Cardiac fibroblast (primary cell): ENCODE measurements around the gene TUSC2.

Experiments used
- DNase-seq, 2 donors: peaks; one replicate each; pipeline versions ENCODE4 v3.0.0 to v3.0.0-alpha.2; 2010; ENCODE audit warnings: low read depth in 2 of 2
- H3K4me3 ChIP-seq, 2 donors: replicated peaks in 1 of 2; 1 replicate in 1 of 2; 2 replicates in 1 of 2; pipeline ENCODE4 v1.5.1; 2011; ENCODE audit warnings: low read depth in 2 of 2, low read length in 2 of 2, mild to moderate bottlenecking in 2 of 2, moderate library complexity in 1 of 2
- TF ChIP-seq, protein P1 (sequence below): IDR thresholded peaks from one replicate; pipeline ENCODE4 v1.5.1; 2011; ENCODE audit warnings: low read depth, mild to moderate bottlenecking, low read length, inconsistent platforms

TUSC2 gene

GRCh38 chr3:50354850-50355249 is 26.8 kb upstream of the TUSC2 start:
- no peak for DNase-seq
- H3K4me3 ChIP-seq = no peak overlapping the region
- TF ChIP-seq, protein P1, sequence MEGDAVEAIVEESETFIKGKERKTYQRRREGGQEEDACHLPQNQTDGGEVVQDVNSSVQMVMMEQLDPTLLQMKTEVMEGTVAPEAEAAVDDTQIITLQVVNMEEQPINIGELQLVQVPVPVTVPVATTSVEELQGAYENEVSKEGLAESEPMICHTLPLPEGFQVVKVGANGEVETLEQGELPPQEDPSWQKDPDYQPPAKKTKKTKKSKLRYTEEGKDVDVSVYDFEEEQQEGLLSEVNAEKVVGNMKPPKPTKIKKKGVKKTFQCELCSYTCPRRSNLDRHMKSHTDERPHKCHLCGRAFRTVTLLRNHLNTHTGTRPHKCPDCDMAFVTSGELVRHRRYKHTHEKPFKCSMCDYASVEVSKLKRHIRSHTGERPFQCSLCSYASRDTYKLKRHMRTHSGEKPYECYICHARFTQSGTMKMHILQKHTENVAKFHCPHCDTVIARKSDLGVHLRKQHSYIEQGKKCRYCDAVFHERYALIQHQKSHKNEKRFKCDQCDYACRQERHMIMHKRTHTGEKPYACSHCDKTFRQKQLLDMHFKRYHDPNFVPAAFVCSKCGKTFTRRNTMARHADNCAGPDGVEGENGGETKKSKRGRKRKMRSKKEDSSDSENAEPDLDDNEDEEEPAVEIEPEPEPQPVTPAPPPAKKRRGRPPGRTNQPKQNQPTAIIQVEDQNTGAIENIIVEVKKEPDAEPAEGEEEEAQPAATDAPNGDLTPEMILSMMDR = no peak

DNA sequence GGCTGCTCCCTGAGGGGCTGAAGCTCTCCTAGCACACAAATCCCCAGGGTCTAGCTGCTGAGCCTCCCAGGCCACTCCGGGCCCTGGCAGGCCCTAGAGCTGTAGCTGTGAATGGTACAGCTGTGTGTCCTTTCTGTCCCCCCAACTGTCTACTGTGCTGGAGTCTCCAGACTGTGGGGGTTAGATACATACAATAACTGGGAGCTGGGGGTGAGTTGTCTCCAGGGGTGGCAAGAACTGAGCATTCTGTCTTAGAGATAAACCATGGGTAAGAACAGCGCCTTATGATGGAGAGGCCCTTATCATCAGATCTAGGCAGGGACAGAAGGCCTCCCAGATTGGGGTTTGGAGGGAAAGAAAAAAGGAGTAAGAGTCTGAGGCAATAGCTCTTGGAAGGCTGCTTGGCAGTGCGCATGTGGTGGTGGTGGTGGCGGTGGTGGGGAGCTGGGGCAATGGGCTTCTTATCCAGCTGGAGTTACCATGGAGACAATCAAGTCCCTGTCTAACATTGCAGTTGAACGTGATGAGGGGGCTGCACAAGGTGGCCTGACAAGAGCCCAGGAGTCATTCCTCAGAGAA is 26.3 kb upstream of the TUSC2 start:
- DNase-seq = no peak
- TF ChIP-seq, protein P1 = no peak
- no peak overlapping the region for H3K4me3 ChIP-seq

- DNase-seq = no peak
- H3K4me3 ChIP-seq = no peak overlapping the region
- TF ChIP-seq, protein P1 = no peak
Measured at GRCh38 chr3:50353245-50354004, 25.4 kb upstream of the TUSC2 start.

GRCh38 chr3:50352781-50353180 is 24.8 kb upstream of the TUSC2 start:
- TF ChIP-seq, protein P1 = peak; percentile 29
- H3K4me3 ChIP-seq = no peak overlapping the region
- DNase-seq = peak in 1 of 2 donors; percentile 56

- TF ChIP-seq, protein P1 = no peak
- DNase-seq = no peak
- peak overlapping the region; percentile 80 to 98 for H3K4me3 ChIP-seq
Measured at GRCh38 chr3:50351323-50351697, 23.3 kb upstream of the TUSC2 start.

- peak within 1 kb of the TSS; percentile 80 to 98 for H3K4me3 ChIP-seq
- peak; percentile 92 to 93 for DNase-seq
- TF ChIP-seq, protein P1 = no peak
Measured at GRCh38 chr3:50350527-50351322, 22.7 kb upstream of the TUSC2 start, which contains the start of the genes CYB561D2 and NPRL2. Gene CYB561D2, plus strand, starts transcription at chr3:50350862. Its CDS starts 572 bp downstream, at chr3:50351434. Gene NPRL2, minus strand, starts transcription at chr3:50350775. Its CDS starts 123 bp downstream, at chr3:50350652.
